HG03432 (cell line): ENCODE measurements around the gene USP9X.
"Not testable (repeated sequence)": the region's sequence is repeated elsewhere in the genome, so short reads cannot be mapped to it uniquely, and the experiment has no call there.

Source experiments
- ATAC-seq: cut with Tn5 transposase; IDR thresholded peaks from one replicate; pipeline ENCODE4 v1.9.1; 2021; ENCODE audit warnings: mild to moderate bottlenecking, moderate library complexity; ENCODE audit not compliant: unreplicated experiment

USP9X gene

GRCh38 chrX:41118156-41118555, 32.9 kb downstream of the USP9X start:
- ATAC-seq = no peak

- no peak for ATAC-seq
These were observed 34.6 kb downstream of the USP9X start for GRCh38 chrX:41119803-41120202.

GRCh38 chrX:41121766-41122165, 36.5 kb downstream of the USP9X start:
- ATAC-seq = no peak

GRCh38 chrX:41122664-41123257, 37.5 kb downstream of the USP9X start:
- ATAC-seq = no peak

- no peak for ATAC-seq
These were observed 42.4 kb downstream of the USP9X start for GRCh38 chrX:41127477-41128192.

- ATAC-seq = no peak
These were observed 43.7 kb downstream of the USP9X start for GRCh38 chrX:41128955-41129354.

GRCh38 chrX:41131766-41132165, 46.5 kb downstream of the USP9X start:
- ATAC-seq = no peak

- no peak for ATAC-seq
These were observed 48.3 kb downstream of the USP9X start for GRCh38 chrX:41133551-41133950.

GRCh38 chrX:41137589-41137988, 52.3 kb downstream of the USP9X start:
- ATAC-seq = no peak

- no peak for ATAC-seq
These were observed 57.1 kb downstream of the USP9X start for GRCh38 chrX:41142130-41142910.

GRCh38 chrX:41144873-41145272, 59.6 kb downstream of the USP9X start:
- no peak for ATAC-seq

- ATAC-seq = no peak
These were observed 60.8 kb downstream of the USP9X start for GRCh38 chrX:41145920-41146608.

GRCh38 chrX:41148553-41148952, 63.3 kb downstream of the USP9X start:
- no peak for ATAC-seq

- ATAC-seq = no peak
These were observed 64.8 kb downstream of the USP9X start for GRCh38 chrX:41150043-41150442.

GRCh38 chrX:41151726-41152125, 66.5 kb downstream of the USP9X start:
- not testable (repeated sequence) for ATAC-seq

GRCh38 chrX:41152221-41152620, 67.0 kb downstream of the USP9X start:
- no peak for ATAC-seq

- ATAC-seq = no peak
These were observed 68.2 kb downstream of the USP9X start for GRCh38 chrX:41153448-41153847.

GRCh38 chrX:41153957-41154356, 68.7 kb downstream of the USP9X start:
- no peak for ATAC-seq

- no peak for ATAC-seq
These were observed 79.2 kb downstream of the USP9X start for GRCh38 chrX:41164449-41164848.

GRCh38 chrX:41167888-41168287, 82.6 kb downstream of the USP9X start:
- no peak for ATAC-seq

- no peak for ATAC-seq
These were observed 91.0 kb downstream of the USP9X start for GRCh38 chrX:41176263-41176662.
